DOHH2 (cell line): ENCODE measurements around the gene GGT6.
"Not testable (repeated sequence)": the region's sequence is repeated elsewhere in the genome, so short reads cannot be mapped to it uniquely, and the experiment has no call there.

Experiments used
- H3F3A ChIP-seq: fragments of 200-600 bp; sonication (generic), shearing (Covaris generic); 2 replicates; pipeline ENCODE4 v1.6.0; 2016; ENCODE audit warnings: antibody characterized with exemption, mild to moderate bottlenecking; ENCODE audit not compliant: control insufficient read depth, insufficient read depth
- H3K27ac ChIP-seq: fragments of 200-600 bp; sonication (generic); 2 replicates; pipeline ENCODE4 v1.5.1; 2014; ENCODE audit warnings: low read depth, mild to moderate bottlenecking, low read length, moderate library complexity
- H3K27me3 ChIP-seq: fragments of 200-600 bp; sonication (generic); 2 replicates; pipeline ENCODE4 v1.6.1; 2014; ENCODE audit warnings: mild to moderate bottlenecking, low read length, mixed read lengths; ENCODE audit not compliant: control insufficient read depth
- H3K36me3 ChIP-seq: fragments of 200-600 bp; sonication (generic); 2 replicates; pipeline ENCODE4 v1.6.1; 2014; ENCODE audit warnings: mild to moderate bottlenecking, low read length, moderate library complexity, mixed read lengths; ENCODE audit not compliant: control insufficient read depth
- H3K4me1 ChIP-seq: fragments of 200-600 bp; sonication (generic); 2 replicates; pipeline ENCODE4 v1.6.1; 2014; ENCODE audit warnings: mild to moderate bottlenecking, low read length, mixed read lengths; ENCODE audit not compliant: control insufficient read depth
- H3K4me2 ChIP-seq: fragments of 200-600 bp; sonication (generic); 2 replicates; pipeline ENCODE4 v1.6.0; 2014; ENCODE audit warnings: mild to moderate bottlenecking, low read length, moderate library complexity
- H3K4me3 ChIP-seq: fragments of 200-600 bp; sonication (generic); 2 replicates; pipeline ENCODE4 v1.5.1; 2014; ENCODE audit warnings: mild to moderate bottlenecking, low read length, mixed read lengths
- H3K79me2 ChIP-seq: fragments of 200-600 bp; sonication (generic); 2 replicates; pipeline ENCODE4 v1.6.1; 2014; ENCODE audit warnings: mild to moderate bottlenecking, low read length, mixed read lengths; ENCODE audit not compliant: control insufficient read depth
- H3K9me2 ChIP-seq: fragments of 200-600 bp; sonication (generic); replicated peaks from 2 replicates; pipeline ENCODE4 v1.6.1; 2014; ENCODE audit warnings: mild to moderate bottlenecking, low read length, mixed read lengths; ENCODE audit not compliant: control insufficient read depth
- H3K9me3 ChIP-seq: fragments of 200-600 bp; sonication (generic); 2 replicates; pipeline ENCODE4 v1.6.1; 2014; ENCODE audit warnings: antibody characterized with exemption, low read length, mixed read lengths; ENCODE audit not compliant: control insufficient read depth, insufficient read depth
- H4K20me1 ChIP-seq: fragments of 200-600 bp; sonication (generic); 2 replicates; pipeline ENCODE4 v1.6.0; 2014; ENCODE audit warnings: low read depth, mild to moderate bottlenecking, antibody characterized with exemption, low read length, moderate library complexity; ENCODE audit not compliant: control insufficient read depth, insufficient read depth
- EZH2phosphoT487 ChIP-seq: fragments of 200-600 bp; sonication (generic); IDR thresholded peaks from 2 replicates; pipeline ENCODE4 v1.6.1; 2017; ENCODE audit warnings: borderline replicate concordance, mild to moderate bottlenecking, antibody characterized with exemption, low read length, moderate library complexity, mixed read lengths
- TF ChIP-seq, protein P1 (sequence below): fragments of 200-600 bp; sonication (generic); IDR thresholded peaks from one replicate; pipeline ENCODE4 v1.5.1; 2014; ENCODE audit warnings: antibody characterized with exemption, mild to moderate bottlenecking, low read depth, low read length; ENCODE audit not compliant: poor library complexity, severe bottlenecking

Gene GGT6

DNA sequence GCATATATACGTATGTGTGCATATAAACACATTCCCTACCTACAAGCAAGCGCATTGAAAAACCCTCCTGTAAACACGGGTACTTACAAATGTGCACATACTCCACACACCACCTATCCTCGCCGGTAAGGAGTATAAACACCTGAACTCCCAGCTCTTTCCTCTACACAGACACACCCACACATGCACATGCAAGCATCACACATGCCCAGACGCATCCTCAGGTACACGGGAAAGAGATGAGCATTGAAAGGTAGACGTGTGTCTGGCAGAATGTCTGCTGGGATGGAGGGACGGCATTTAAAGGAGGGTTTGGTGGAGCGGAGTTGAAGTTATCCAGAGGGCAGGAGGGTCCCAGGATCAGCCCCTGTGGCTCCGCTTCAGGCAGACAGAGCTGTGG is 19.3 kb upstream of the GGT6 start:
- H3K36me3 ChIP-seq: no peaks in the 10 kb centered on the region
- no peaks in the 10 kb centered on the region for H3K79me2 ChIP-seq
- no peak overlapping the region for H3K4me3 ChIP-seq
- H3K27me3 ChIP-seq: peaks cover 20% of the 10 kb centered on the region
- H3F3A ChIP-seq: no peaks in the 10 kb centered on the region
- no peak overlapping the region for H3K4me2 ChIP-seq
- no peaks in the 10 kb centered on the region for H3K9me2 ChIP-seq
- TF ChIP-seq, protein P1, sequence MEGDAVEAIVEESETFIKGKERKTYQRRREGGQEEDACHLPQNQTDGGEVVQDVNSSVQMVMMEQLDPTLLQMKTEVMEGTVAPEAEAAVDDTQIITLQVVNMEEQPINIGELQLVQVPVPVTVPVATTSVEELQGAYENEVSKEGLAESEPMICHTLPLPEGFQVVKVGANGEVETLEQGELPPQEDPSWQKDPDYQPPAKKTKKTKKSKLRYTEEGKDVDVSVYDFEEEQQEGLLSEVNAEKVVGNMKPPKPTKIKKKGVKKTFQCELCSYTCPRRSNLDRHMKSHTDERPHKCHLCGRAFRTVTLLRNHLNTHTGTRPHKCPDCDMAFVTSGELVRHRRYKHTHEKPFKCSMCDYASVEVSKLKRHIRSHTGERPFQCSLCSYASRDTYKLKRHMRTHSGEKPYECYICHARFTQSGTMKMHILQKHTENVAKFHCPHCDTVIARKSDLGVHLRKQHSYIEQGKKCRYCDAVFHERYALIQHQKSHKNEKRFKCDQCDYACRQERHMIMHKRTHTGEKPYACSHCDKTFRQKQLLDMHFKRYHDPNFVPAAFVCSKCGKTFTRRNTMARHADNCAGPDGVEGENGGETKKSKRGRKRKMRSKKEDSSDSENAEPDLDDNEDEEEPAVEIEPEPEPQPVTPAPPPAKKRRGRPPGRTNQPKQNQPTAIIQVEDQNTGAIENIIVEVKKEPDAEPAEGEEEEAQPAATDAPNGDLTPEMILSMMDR: no peak
- no peak for TF ChIP-seq EZH2phosphoT487
- H3K27ac ChIP-seq: no peak overlapping the region
- no peaks in the 10 kb centered on the region for H3K9me3 ChIP-seq
- no peaks in the 10 kb centered on the region for H4K20me1 ChIP-seq
- no peaks in the 10 kb centered on the region for H3K4me1 ChIP-seq

DNA sequence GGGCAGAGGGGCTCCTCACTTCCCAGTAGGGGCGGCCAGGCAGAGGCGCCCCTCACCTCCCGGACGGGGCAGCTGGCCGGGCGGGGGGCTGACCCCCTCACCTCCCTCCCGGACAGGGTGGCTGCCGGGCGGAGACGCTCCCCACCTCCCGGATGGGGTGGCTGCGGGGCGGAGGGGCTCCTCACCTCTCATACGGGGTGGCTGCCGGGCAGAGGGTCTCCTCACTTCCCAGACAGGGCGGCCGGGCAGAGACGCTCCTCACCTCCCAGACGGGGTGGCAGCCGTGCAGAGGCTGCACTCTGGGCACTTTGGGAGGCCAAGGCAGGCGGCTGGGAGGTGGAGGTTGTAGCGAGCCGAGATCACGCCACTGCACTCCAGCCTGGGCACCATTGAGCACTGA is 18.0 kb upstream of the GGT6 start:
- H3F3A ChIP-seq, H3K79me2 ChIP-seq, H3K9me2 ChIP-seq, H3K9me3 ChIP-seq, H3K36me3 ChIP-seq, H3K4me2 ChIP-seq, H3K27ac ChIP-seq, H3K4me3 ChIP-seq, H3K4me1 ChIP-seq, H4K20me1 ChIP-seq: not testable (repeated sequence)
- H3K27me3 ChIP-seq: peaks cover 12% of the 10 kb centered on the region

DNA sequence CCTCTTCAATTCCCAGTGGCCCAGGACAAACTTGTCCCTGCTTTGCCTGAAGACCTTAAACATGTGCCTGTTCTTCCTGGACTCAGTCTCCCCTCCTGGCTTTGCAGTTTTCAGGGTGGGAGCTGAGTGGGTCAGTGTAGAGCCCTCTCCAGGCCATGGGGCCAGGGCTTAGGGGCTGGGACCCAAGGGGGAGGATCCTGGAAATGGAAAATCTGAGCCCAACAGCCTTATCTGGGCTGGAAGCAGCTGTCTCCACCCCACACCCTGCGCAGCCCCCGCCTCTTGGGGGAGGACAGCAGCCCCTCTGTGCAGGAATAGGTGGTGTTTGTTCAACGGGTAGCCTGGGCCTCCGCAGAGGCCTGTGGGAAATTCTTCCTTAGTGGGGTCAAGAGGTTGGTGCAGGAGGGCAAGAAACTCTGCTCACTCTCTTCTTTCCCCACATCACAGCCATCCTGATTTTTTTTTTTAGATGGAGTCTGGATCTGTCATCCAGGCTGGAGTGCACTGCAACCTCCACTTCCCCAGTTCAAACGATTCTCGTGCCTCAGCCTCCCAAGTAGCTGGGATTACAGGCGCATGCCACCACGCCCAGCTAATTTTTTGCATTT is 17.1 kb upstream of the GGT6 start:
- H3K79me2 ChIP-seq: no peaks in the 10 kb centered on the region
- no peaks in the 10 kb centered on the region for H4K20me1 ChIP-seq
- no peaks in the 10 kb centered on the region for H3K9me2 ChIP-seq
- no peaks in the 10 kb centered on the region for H3K36me3 ChIP-seq
- H3K27ac ChIP-seq: no peak overlapping the region
- H3K27me3 ChIP-seq: peaks cover 8% of the 10 kb centered on the region; the same call in 1 of the 2 replicates
- no peak overlapping the region for H3K4me3 ChIP-seq
- H3F3A ChIP-seq: no peaks in the 10 kb centered on the region
- no peak overlapping the region for H3K4me2 ChIP-seq
- H3K4me1 ChIP-seq: no peaks in the 10 kb centered on the region
- TF ChIP-seq, protein P1: no peak
- TF ChIP-seq EZH2phosphoT487: no peak
- H3K9me3 ChIP-seq: no peaks in the 10 kb centered on the region

DNA sequence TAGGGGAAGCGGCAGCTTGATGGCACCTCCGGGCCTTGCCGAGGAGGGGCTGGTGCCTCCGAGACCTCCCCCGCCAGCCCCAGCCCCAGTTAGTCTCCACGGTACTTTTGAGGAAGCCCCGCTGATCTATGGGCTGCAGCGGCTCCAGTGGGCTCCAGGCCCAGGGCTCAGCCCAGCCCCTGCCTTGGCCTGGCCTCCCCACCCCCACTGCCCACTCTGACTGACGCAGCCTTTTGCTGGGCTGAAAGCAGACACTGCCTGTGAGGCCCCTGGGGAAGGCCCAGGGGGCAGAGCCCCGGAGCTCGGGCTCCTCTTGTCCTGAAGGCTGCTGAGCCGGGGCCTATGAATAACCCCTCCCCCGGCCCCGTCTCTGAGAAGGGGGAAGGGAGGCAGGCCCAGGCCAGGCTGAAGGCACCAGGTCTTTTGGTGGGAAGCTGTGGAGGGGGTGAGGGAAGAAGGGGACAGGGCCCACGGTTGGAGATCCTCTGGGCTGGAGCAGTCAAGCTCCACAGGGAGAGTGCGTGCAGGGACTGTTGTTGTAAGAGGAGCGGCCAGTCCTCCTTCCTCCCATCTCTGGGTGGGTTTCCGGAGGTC is 16.4 kb upstream of the GGT6 start:
- H3K27ac ChIP-seq: no peak overlapping the region
- H3K27me3 ChIP-seq: peaks cover 8% of the 10 kb centered on the region; the same call in 1 of the 2 replicates
- H3K4me1 ChIP-seq: no peaks in the 10 kb centered on the region
- H3F3A ChIP-seq: no peaks in the 10 kb centered on the region
- H3K9me3 ChIP-seq: no peaks in the 10 kb centered on the region
- no peak for TF ChIP-seq EZH2phosphoT487
- TF ChIP-seq, protein P1: no peak
- no peak overlapping the region for H3K4me3 ChIP-seq
- H3K36me3 ChIP-seq: no peaks in the 10 kb centered on the region
- H3K9me2 ChIP-seq: no peaks in the 10 kb centered on the region
- no peaks in the 10 kb centered on the region for H3K79me2 ChIP-seq
- no peaks in the 10 kb centered on the region for H4K20me1 ChIP-seq
- H3K4me2 ChIP-seq: no peak overlapping the region
